ENCODE data around the gene NEK8.

Gene NEK8

DNA sequence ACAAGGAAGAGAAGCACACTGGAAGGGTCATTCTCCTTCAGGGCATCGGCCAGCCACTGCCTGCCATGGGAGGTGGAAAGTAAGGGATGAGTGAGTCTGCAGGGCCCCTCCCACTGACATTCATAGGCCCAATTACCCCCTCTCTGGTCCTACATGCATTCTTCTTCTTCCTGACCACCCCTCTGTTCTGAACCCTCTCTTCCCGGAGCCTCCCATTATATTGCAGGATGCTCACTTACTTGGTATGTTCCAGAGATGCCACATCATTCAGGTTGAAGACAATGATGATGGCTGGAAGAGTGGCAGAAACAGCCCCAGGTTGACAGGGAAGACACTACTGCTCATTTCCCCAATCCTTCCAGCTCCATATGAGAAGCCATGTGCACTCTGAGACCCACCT, 13.4 kb upstream of the NEK8 start:
- no peak for DNase-seq (ENCODE audit: low read depth, low spot score)
- in situ Hi-C loops (cut with HindIII; ENCODE audit: low sequenced_read_pairs), result no loop called here
- TF ChIP-seq, protein P1, sequence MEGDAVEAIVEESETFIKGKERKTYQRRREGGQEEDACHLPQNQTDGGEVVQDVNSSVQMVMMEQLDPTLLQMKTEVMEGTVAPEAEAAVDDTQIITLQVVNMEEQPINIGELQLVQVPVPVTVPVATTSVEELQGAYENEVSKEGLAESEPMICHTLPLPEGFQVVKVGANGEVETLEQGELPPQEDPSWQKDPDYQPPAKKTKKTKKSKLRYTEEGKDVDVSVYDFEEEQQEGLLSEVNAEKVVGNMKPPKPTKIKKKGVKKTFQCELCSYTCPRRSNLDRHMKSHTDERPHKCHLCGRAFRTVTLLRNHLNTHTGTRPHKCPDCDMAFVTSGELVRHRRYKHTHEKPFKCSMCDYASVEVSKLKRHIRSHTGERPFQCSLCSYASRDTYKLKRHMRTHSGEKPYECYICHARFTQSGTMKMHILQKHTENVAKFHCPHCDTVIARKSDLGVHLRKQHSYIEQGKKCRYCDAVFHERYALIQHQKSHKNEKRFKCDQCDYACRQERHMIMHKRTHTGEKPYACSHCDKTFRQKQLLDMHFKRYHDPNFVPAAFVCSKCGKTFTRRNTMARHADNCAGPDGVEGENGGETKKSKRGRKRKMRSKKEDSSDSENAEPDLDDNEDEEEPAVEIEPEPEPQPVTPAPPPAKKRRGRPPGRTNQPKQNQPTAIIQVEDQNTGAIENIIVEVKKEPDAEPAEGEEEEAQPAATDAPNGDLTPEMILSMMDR (IDR thresholded peaks at IDR 0.05; ENCODE audit: low read depth, low read length), result no peak
- no peak overlapping the region for H3K4me3 ChIP-seq (ENCODE audit: low read depth, low read length)

- TF ChIP-seq, protein P1 (IDR thresholded peaks at IDR 0.05; ENCODE audit: low read depth, low read length), result no peak
- peak; percentile 50 for DNase-seq (ENCODE audit: low read depth, low spot score)
- peak overlapping the region; percentile 64 for H3K4me3 ChIP-seq (ENCODE audit: low read depth, low read length)
- in situ Hi-C loops (cut with HindIII; ENCODE audit: low sequenced_read_pairs), result no loop called here
Measured at GRCh38 chr17:28716740-28717577, 11.6 kb upstream of the NEK8 start.

DNA sequence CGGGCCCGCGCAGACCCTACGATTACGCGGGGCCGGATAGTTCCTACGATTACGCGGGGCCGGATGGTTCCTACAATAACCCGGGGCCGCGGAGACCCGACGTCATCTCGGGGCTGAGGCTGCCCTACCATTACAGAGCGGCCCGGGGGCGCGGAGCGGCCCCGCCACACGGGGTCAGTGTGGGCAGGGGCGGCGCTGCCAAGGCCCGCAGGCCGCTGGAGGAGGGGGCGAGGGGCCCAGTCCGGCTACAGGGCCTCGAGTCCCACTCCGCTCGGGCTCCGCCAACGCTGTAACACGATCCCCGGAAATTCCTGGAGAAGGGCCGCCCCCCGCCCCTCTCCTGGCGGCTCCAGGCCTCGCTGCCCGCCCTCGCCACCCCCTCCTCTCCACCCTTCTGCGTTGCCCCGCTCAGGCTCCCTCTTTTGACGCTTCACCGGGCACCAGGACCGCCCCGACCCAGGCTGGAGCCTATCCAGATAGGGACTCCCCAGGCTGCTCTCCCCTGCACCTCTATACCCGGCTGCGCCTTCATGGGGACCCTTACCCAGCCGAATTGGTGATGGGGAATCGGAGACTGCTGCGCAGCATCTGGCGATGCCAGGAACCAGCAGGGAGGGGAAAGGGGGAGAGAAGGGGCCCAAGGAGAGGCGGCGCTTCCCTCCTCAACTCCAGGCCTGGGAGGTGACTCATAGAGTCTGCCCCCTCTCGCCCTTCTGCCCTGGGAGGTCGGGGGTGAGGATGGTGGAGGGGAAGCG, 10.8 kb upstream of the NEK8 start, which contains the start of gene RAB34:
Gene RAB34, minus strand, starts transcription at position 291 of the 755 bp plus-strand sequence. CDS start 602 bp downstream, outside the sequence.
- DNase-seq (ENCODE audit: low read depth, low spot score), result peak; percentile 90
- in situ Hi-C loops (cut with HindIII; ENCODE audit: low sequenced_read_pairs), result no loop called here
- peak within 1 kb of the TSS; percentile 64 for H3K4me3 ChIP-seq (ENCODE audit: low read depth, low read length)
- TF ChIP-seq, protein P1 (IDR thresholded peaks at IDR 0.05; ENCODE audit: low read depth, low read length), result peak; percentile 30

DNA sequence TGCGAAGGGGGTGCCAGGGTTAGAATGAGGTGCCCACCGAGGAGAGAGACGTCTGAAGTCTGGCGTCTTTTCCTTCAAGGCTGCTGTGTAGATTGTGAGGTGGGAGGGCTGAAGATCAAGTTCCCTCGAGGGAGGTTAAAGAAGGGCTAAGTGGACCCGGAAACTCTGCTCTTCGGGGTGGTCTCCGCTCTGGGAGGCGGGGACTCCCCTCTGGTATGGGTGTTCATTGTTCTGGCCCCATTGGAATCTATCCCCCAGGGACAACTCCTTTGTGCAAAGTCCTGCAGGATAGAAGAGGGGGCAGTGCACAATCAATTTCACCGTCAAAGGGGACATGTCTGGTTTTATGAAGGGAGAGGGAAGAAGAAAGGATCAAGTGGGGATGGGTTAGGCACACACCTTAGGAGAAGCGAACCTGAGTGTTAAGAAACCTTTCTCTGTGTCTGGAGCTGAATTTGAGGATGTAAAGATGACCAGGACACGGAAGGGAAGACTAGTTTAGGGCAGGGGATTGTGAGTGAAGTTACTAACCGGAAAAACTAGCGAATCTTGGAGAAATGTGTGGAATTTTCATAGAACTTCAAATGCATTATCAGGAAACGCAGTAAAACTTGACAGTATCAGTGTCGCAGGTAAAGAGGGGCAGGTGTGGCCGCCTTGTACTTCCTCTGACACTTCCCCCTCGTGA, 10.1 kb upstream of the NEK8 start:
- TF ChIP-seq, protein P1 (IDR thresholded peaks at IDR 0.05; ENCODE audit: low read depth, low read length), result no peak
- peak overlapping the region; percentile 64 for H3K4me3 ChIP-seq (ENCODE audit: low read depth, low read length)
- in situ Hi-C loops (cut with HindIII; ENCODE audit: low sequenced_read_pairs), result no loop called here
- no peak for DNase-seq (ENCODE audit: low read depth, low spot score)

DNA sequence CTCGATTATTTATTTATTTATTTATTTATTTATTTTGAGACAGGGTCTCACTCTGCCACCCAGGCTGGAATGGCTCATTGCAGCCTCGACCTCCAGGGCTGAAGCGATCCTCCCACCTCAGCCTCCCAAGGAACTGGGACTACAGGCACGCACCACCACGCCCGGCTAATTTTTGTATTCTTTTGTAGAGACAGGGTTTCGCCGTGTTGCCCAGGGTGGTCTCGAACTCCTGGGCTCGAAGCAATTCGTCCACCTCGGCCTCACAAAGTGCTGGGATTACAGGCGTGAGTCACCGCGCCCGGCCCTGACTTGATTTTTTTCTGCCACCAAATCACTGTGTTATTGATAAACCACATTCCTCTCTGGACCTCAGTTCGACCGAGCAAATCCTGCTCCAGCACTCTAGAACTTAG, 9.6 kb upstream of the NEK8 start:
- peak overlapping the region; percentile 98 for H3K4me3 ChIP-seq (ENCODE audit: low read depth, low read length)
- in situ Hi-C loops (cut with HindIII; ENCODE audit: low sequenced_read_pairs), result no loop called here
- DNase-seq (ENCODE audit: low read depth, low spot score), result no peak
- TF ChIP-seq, protein P1 (IDR thresholded peaks at IDR 0.05; ENCODE audit: low read depth, low read length), result no peak

Measured in astrocyte of the spinal cord (primary cell).